Mesendoderm (in vitro differentiated cells): ENCODE data around the gene NKX1-1.

Source experiments
- DNase-seq: peaks from one replicate; pipeline ENCODE4 v3.0.0; 2013
- H2AK5ac ChIP-seq: 2 replicates; pipeline ENCODE4 v1.6.1; 2013; ENCODE audit warnings: low read length, inconsistent platforms
- H2BK120ac ChIP-seq: 2 replicates; pipeline ENCODE4 v1.6.1; 2013; ENCODE audit warnings: low read depth, mild to moderate bottlenecking, low read length, moderate library complexity, mixed read lengths
- H2BK15ac ChIP-seq: replicated peaks from 2 replicates; pipeline ENCODE4 v1.6.1; 2013; ENCODE audit warnings: low read depth, mild to moderate bottlenecking, moderate library complexity
- H2BK5ac ChIP-seq: 2 replicates; pipeline ENCODE4 v1.6.1; 2013; ENCODE audit warnings: low read length, inconsistent platforms
- H3K18ac ChIP-seq: 2 replicates; pipeline ENCODE4 v1.6.1; 2013; ENCODE audit warnings: mild to moderate bottlenecking, low read length, mixed read lengths
- H3K23ac ChIP-seq: one replicate; pipeline ENCODE4 v1.6.1; 2013; ENCODE audit warnings: low read length
- H3K27ac ChIP-seq: 2 replicates; pipeline ENCODE4 v1.5.1; 2013; ENCODE audit warnings: low read depth, mild to moderate bottlenecking, inconsistent platforms, low read length, moderate library complexity
- H3K27me3 ChIP-seq: 2 replicates; pipeline ENCODE4 v1.6.1; 2013; ENCODE audit warnings: low read length, control low read depth, mild to moderate bottlenecking, inconsistent platforms; ENCODE audit not compliant: insufficient read depth, poor library complexity
- H3K36me3 ChIP-seq: 2 replicates; pipeline ENCODE4 v1.6.1; 2013; ENCODE audit warnings: low read length, inconsistent platforms; ENCODE audit not compliant: control insufficient read depth, insufficient read depth
- H3K4ac ChIP-seq: one replicate; pipeline ENCODE4 v1.6.1; 2013; ENCODE audit warnings: low read depth, mild to moderate bottlenecking, low read length, moderate library complexity
- H3K4me1 ChIP-seq: 2 replicates; pipeline ENCODE4 v1.6.1; 2013; ENCODE audit warnings: low read depth, low read length, inconsistent platforms; ENCODE audit not compliant: control insufficient read depth
- H3K4me2 ChIP-seq: 2 replicates; pipeline ENCODE4 v1.6.1; 2013; ENCODE audit warnings: low read length
- H3K4me3 ChIP-seq: 2 replicates; pipeline ENCODE4 v1.5.1; 2013; ENCODE audit warnings: mild to moderate bottlenecking, low read length
- H3K56ac ChIP-seq: one replicate; pipeline ENCODE4 v1.6.1; 2013; ENCODE audit warnings: low read length
- H3K79me1 ChIP-seq: 2 replicates; pipeline ENCODE4 v1.6.1; 2013; ENCODE audit warnings: low read length, inconsistent platforms
- H3K79me2 ChIP-seq: 2 replicates; pipeline ENCODE4 v1.6.1; 2013; ENCODE audit warnings: mild to moderate bottlenecking, low read length; ENCODE audit not compliant: control insufficient read depth, insufficient read depth
- H3K9ac ChIP-seq: 2 replicates; pipeline ENCODE4 v1.6.1; 2013; ENCODE audit warnings: low read length, inconsistent platforms
- H4K5ac ChIP-seq: one replicate; pipeline ENCODE4 v1.6.1; 2013; ENCODE audit warnings: low read length
- H4K8ac ChIP-seq: one replicate; pipeline ENCODE4 v1.6.1; 2013; ENCODE audit warnings: low read depth, mild to moderate bottlenecking, control low read depth, low read length, moderate library complexity
- WGBS: extraction: QIAGEN DNeasy Blood & Tissue Kit; methylation state at CpG from one replicate; pipeline ENCODE4 v1.1.7; 2013; ENCODE audit warnings: low lambda C conversion rate, missing lambda C conversion rate; ENCODE audit not compliant: insufficient coverage; ENCODE audit errors: extremely low coverage; 5-methylcytosine and 5-hydroxymethylcytosine counted together

NKX1-1 gene

DNA sequence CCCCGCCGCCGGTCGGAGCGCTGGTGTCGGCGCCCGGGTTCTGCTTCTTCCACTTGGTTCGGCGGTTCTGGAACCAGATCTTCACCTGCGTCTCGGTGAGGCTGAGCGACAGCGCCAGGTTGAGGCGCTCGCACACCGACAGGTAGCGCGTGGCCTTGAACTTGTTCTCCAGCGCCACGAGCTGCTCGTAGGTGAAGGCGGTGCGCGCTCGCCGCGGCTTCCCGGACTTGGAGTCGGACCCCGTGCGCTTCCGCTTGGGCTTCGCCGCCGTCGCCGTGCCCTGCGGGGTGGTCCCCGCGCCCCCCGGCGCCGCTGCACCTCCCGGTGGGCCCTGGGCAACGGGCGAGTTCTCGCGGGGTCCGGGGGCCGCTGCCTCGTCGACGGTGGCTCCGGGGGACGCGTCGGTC is 3.1 kb downstream of the NKX1-1 start:
- Histone ChIP-seq H2BK120ac (no peak overlapping the region), H3K4me3 (no peak overlapping the region), H3K27me3 (peaks cover 66% of the 10 kb centered on the region), H4K8ac (no peak overlapping the region), H3K9ac (no peak overlapping the region), H3K79me2 (no peaks in the 10 kb centered on the region), H2BK5ac (no peak overlapping the region), H4K5ac (no peak overlapping the region), H3K36me3 (no peaks in the 10 kb centered on the region), H3K4me2 (no peak overlapping the region), H3K18ac (no peak overlapping the region), H3K79me1 (no peaks in the 10 kb centered on the region), H2AK5ac (no peak overlapping the region), H2BK15ac (no peak overlapping the region), H3K4me1 (no peaks in the 10 kb centered on the region), H3K23ac (no peak overlapping the region), H3K27ac (no peak overlapping the region), H3K4ac (no peak overlapping the region), H3K56ac (no peak overlapping the region)
- no peak for DNase-seq
- WGBS: no CpG with 5 or more reads among the region's 58 CpGs

DNA sequence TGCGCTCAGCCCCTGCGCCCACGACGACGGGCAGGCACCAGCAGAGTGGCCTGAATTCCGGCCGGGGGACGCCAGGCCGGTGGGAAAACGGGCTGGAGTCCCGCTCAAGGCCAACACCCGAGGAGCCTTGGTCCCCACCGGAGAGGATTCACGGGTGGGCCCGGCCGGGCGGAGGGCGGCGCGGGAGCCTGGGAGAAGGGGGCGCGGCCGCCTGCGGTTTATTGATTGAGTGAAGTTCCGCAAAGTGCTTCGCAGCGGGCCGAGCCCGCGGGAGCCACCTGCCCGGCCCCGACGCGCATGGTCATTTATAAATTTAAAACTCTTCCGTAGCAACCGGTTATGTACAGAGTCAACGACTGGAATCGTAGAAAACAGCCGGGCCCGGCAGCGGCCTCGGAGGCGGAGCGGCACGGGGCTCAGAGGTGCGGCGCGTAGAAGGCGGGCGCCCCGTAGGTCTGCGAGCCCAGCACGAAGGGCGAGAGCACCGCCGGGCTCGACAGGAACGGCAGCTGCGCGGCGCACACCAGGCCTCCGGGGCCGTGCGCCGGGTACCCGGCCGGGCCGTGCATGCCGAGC is 3.6 kb downstream of the NKX1-1 start:
- Histone ChIP-seq H2BK15ac (no peak overlapping the region), H3K36me3 (no peaks in the 10 kb centered on the region), H3K9ac (no peak overlapping the region), H3K56ac (no peak overlapping the region), H3K4me2 (no peak overlapping the region), H3K4ac (no peak overlapping the region), H3K27ac (no peak overlapping the region), H3K79me2 (no peaks in the 10 kb centered on the region), H3K4me1 (no peaks in the 10 kb centered on the region), H2BK120ac (no peak overlapping the region), H4K5ac (no peak overlapping the region), H4K8ac (no peak overlapping the region), H3K79me1 (no peaks in the 10 kb centered on the region), H2BK5ac (no peak overlapping the region), H3K4me3 (no peak overlapping the region), H3K23ac (no peak overlapping the region), H2AK5ac (no peak overlapping the region), H3K18ac (no peak overlapping the region), H3K27me3 (peaks cover 62% of the 10 kb centered on the region)
- WGBS: no CpG with 5 or more reads among the region's 69 CpGs
- no peak for DNase-seq

- no peak overlapping the region for H2AK5ac ChIP-seq
- H3K56ac ChIP-seq: no peak overlapping the region
- no peak overlapping the region for H2BK15ac ChIP-seq
- no peak overlapping the region for H3K27ac ChIP-seq
- no peak overlapping the region for H3K23ac ChIP-seq
- H3K36me3 ChIP-seq: no peaks in the 10 kb centered on the region
- no peaks in the 10 kb centered on the region for H3K79me1 ChIP-seq
- H3K4me3 ChIP-seq: no peak overlapping the region
- no peak overlapping the region for H4K8ac ChIP-seq
- no peak overlapping the region for H2BK5ac ChIP-seq
- H3K27me3 ChIP-seq: peaks cover 57% of the 10 kb centered on the region
- no peak overlapping the region for H4K5ac ChIP-seq
- H3K4me2 ChIP-seq: no peak overlapping the region
- no peak overlapping the region for H3K4ac ChIP-seq
- H3K18ac ChIP-seq: no peak overlapping the region
- WGBS: no CpG with 5 or more reads among the region's 24 CpGs
- no peak for DNase-seq
- no peak overlapping the region for H2BK120ac ChIP-seq
- H3K9ac ChIP-seq: no peak overlapping the region
- no peaks in the 10 kb centered on the region for H3K4me1 ChIP-seq
- no peaks in the 10 kb centered on the region for H3K79me2 ChIP-seq
Observed at GRCh38 chr4:1402021-1402515, 4.2 kb downstream of the NKX1-1 start.

GRCh38 chr4:1401409-1402020 is 4.7 kb downstream of the NKX1-1 start:
- Histone ChIP-seq H3K27me3 (peaks cover 51% of the 10 kb centered on the region), H2BK120ac (no peak overlapping the region), H3K4me3 (no peak overlapping the region), H2AK5ac (no peak overlapping the region), H3K79me2 (no peaks in the 10 kb centered on the region), H4K5ac (no peak overlapping the region), H3K27ac (no peak overlapping the region), H3K4me2 (no peak overlapping the region), H2BK15ac (no peak overlapping the region), H3K4ac (no peak overlapping the region), H3K36me3 (no peaks in the 10 kb centered on the region), H3K79me1 (no peaks in the 10 kb centered on the region), H4K8ac (no peak overlapping the region), H3K23ac (no peak overlapping the region), H3K4me1 (no peaks in the 10 kb centered on the region), H3K18ac (no peak overlapping the region), H3K56ac (no peak overlapping the region), H2BK5ac (no peak overlapping the region), H3K9ac (no peak overlapping the region)
- WGBS: no CpG with 5 or more reads among the region's 18 CpGs
- no peak for DNase-seq

- H3K4ac ChIP-seq: no peak overlapping the region
- no peak overlapping the region for H2BK15ac ChIP-seq
- H3K79me1 ChIP-seq: no peaks in the 10 kb centered on the region
- H3K4me3 ChIP-seq: no peak overlapping the region
- peaks cover 46% of the 10 kb centered on the region for H3K27me3 ChIP-seq
- H3K56ac ChIP-seq: no peak overlapping the region
- no peak for DNase-seq
- H3K18ac ChIP-seq: no peak overlapping the region
- H4K5ac ChIP-seq: no peak overlapping the region
- H2BK5ac ChIP-seq: no peak overlapping the region
- no peaks in the 10 kb centered on the region for H3K36me3 ChIP-seq
- no peak overlapping the region for H3K23ac ChIP-seq
- no peak overlapping the region for H3K4me2 ChIP-seq
- no peaks in the 10 kb centered on the region for H3K79me2 ChIP-seq
- H3K9ac ChIP-seq: no peak overlapping the region
- no peak overlapping the region for H2AK5ac ChIP-seq
- H3K27ac ChIP-seq: no peak overlapping the region
- H3K4me1 ChIP-seq: no peaks in the 10 kb centered on the region
- no peak overlapping the region for H2BK120ac ChIP-seq
- no peak overlapping the region for H4K8ac ChIP-seq
- WGBS: no CpG with 5 or more reads among the region's 14 CpGs
Observed at GRCh38 chr4:1400831-1401408, 5.3 kb downstream of the NKX1-1 start.
